GM23248 (cell line): ENCODE results near the gene PERCC1.

Source experiments
- EZH2 ChIP-seq: fragments of 200-600 bp; sonication (generic); IDR thresholded peaks from 2 replicates; pipeline ENCODE4 v1.6.1; 2018; ENCODE audit warnings: antibody characterized with exemption, mild to moderate bottlenecking; ENCODE audit not compliant: insufficient read depth, poor library complexity, severe bottlenecking
- EZH2phosphoT487 ChIP-seq: fragments of 200-600 bp; sonication (generic); IDR thresholded peaks from 2 replicates; pipeline ENCODE4 v1.6.1; 2018; ENCODE audit warnings: antibody characterized with exemption, moderate library complexity, mild to moderate bottlenecking, low read depth; ENCODE audit not compliant: insufficient read depth

GRCh38 chr16:1412847-1413246 lies 18.0 kb upstream of the PERCC1 start:
- TF ChIP-seq EZH2 (no peak), EZH2phosphoT487 (no peak)
